Retinal pigment epithelial cell (primary cell): ENCODE results near the gene CLEC11A.

Source experiments
- DNase-seq: peaks from one replicate; pipeline ENCODE4 v3.0.0-alpha.2; 2010; ENCODE audit warnings: low read depth
- H3K4me3 ChIP-seq: 2 replicates; pipeline ENCODE4 v1.5.1; 2011; ENCODE audit warnings: mild to moderate bottlenecking, low read length, control low read depth, moderate library complexity
- TF ChIP-seq, protein P1 (sequence below): conservative IDR thresholded peaks from 2 replicates; pipeline ENCODE4 v1.5.1; 2011; ENCODE audit warnings: low read depth, low read length, control low read depth, inconsistent platforms

CLEC11A gene

DNA sequence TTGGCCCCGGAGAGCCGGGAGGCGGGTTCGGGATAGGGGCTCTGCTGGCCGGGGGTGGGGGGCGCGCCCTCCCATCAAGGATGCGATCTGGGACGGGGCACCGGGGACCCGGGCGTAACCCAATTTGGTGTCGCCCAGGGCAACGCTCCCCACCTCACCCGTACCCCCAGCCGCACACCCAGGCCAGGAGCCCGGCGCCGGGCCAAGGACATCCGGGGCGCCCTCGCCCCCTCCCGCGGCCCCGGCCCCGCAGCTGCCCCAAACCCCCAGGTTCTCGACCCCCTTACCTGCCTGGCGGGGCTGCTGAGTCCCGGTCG lies 4.1 kb upstream of the CLEC11A start:
- TF ChIP-seq, protein P1, sequence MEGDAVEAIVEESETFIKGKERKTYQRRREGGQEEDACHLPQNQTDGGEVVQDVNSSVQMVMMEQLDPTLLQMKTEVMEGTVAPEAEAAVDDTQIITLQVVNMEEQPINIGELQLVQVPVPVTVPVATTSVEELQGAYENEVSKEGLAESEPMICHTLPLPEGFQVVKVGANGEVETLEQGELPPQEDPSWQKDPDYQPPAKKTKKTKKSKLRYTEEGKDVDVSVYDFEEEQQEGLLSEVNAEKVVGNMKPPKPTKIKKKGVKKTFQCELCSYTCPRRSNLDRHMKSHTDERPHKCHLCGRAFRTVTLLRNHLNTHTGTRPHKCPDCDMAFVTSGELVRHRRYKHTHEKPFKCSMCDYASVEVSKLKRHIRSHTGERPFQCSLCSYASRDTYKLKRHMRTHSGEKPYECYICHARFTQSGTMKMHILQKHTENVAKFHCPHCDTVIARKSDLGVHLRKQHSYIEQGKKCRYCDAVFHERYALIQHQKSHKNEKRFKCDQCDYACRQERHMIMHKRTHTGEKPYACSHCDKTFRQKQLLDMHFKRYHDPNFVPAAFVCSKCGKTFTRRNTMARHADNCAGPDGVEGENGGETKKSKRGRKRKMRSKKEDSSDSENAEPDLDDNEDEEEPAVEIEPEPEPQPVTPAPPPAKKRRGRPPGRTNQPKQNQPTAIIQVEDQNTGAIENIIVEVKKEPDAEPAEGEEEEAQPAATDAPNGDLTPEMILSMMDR, result no peak
- no peak for DNase-seq
- H3K4me3 ChIP-seq, result no peak overlapping the region

DNA sequence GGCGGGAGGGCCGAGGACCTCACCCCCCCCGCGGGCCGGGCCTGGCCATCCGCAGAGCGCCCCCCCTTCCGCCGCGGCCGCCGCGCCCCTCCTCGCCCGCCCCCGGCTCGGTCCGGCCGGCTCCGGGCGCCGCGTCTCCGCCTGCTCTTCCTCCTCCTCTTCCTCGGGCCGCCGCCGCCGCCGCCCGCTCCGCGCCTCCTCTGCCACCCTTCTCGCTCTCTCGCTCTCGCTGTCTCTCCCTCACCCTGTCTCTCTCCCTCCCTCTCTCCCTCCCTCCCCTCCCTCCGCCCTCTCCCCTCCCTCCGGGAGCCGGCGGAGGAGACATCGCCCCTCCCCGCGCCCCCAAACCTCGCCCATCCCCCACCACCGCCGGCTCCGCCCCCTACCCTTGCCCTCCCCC lies 3.6 kb upstream of the CLEC11A start, which contains the start of gene SHANK1:
TSS of gene SHANK1 (minus strand) at position 237 of the 400 bp plus-strand sequence. CDS start 2,883 bp downstream, outside the sequence.
- TF ChIP-seq, protein P1, result no peak
- no peak within 1 kb of the TSS for H3K4me3 ChIP-seq
- no peak for DNase-seq

DNA sequence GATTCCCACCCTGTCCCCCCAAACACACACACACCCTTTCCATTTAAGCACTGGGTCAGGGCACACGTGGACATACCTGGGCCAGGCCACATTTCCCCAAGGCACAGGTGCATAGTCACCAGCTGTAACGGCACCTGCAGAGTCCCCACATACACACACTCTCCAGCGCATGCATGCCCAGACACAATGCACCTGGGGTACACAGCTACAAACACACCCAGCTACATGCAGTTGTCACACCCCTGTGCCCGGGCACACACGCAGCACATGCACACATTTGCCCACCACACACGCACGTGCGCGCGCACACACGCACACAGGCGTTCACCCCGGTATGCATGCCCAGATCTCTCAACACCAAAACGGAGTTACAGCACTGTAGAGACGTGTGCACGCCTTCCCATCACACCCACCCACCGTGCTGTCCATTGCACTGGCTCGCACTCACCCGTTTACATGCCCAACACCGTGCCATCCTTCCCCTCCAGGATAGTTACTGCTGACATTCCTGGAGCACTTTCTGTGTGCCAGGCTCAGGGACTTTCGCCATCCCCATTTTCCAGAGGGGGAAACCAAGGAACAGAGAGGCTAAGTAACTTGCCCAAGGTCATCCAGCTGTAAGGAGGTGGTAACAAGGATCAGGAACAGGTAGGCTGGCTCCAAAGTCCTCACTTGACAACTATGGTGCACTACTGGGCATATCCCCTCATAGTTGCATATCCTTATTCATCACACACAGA lies 2.8 kb upstream of the CLEC11A start:
- no peak overlapping the region for H3K4me3 ChIP-seq
- DNase-seq, result no peak
- TF ChIP-seq, protein P1, result no peak

DNA sequence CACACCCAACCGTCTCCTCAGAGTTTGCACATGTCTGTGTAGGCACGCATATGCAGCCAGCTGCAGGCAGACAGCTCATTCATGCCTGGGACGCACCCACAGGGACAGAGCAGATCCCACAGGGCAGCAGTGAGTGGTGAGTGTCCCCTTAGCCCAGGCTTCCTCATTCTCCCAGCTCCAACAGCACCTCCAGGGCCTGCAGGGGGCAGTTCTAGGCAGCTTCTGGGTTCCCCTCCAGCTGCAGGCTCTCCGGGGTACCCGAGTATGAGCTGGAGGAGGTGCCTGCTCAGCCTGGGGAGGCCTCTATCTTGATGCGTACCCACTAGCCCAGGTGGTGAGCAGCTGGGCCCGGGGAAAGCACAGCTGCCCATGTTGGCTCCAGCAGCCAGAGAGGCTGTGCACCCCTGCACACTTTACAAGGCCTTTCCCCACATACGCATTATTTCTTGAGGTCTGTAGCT lies 2.2 kb upstream of the CLEC11A start:
- DNase-seq, result no peak
- TF ChIP-seq, protein P1, result no peak
- no peak overlapping the region for H3K4me3 ChIP-seq

DNA sequence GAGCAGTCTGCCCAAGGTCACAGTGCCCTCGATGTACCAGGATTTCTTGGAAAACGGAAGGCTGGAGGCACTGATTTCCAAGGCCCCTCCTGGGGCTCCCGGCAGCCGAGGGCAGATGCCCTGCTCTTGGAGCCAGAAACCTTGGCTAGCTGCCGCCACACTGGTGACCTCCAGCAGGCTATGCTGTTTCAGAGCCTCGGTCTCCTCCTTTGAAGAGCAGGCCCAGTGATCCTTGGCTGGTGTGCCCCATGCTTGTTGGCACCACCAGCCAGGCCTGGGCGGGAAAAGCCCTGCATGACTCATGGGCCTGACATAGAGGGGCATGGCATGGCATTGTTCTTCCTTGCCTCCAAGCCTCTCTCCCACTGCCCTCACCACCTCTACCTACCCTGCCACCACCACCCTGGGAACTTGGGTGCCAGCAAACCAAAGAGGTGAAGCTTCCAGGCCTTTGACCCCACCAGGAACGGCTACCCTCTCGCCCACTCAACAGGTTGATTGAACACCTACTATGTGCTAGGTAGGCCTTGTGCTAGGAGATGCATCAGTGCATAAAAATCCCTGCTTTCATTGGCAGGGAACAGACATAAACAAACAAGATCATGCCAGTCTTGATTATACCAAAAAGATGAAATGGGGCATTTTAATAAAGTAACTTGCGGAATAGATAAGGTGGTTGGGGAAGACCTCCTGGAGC lies 1.6 kb upstream of the CLEC11A start:
- TF ChIP-seq, protein P1, result no peak
- H3K4me3 ChIP-seq, result no peak overlapping the region
- DNase-seq, result no peak

DNA sequence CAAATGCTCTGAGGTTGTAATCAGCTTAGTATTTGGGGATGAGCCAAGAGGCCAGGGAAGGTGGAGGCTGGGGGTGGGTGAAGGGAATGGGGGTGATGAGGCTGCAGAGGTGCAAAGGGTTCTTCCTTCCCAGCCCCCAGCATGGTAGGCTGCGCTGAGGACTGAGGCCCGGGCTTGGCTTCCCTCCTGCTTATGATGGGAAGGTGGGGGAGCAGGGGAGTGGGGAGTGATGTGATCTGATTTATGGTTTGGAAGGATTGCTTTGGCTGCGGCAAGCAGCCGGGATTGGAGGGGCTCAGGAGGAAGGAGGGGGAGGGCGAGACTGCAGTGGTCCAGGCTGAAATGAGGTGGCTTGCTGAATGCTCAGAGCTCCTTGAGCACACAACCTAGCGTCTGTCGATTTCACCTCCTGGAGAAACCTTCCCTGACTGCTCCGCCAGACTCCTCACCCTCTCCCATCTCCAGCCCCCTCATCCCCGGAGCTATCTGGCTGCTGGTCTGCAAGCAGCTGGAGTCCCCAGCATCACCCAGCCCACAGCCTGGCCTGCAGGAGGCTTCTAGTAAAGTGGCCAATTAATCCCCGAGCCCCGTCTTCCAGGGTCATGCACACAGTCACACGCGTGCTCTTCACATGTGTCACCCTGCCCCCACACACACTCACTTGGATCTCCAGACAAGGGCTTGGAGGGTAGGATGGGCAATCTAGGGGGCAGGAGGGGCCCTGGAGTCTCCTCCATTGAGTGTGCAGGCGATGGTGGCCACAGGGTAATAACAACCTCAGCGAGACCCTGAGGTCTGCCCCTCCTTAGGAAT lies 757 bp upstream of the CLEC11A start:
- DNase-seq, result no peak
- TF ChIP-seq, protein P1, result no peak
- no peak overlapping the region for H3K4me3 ChIP-seq
